ENCODE data around the gene WASF3. TPM values are rescaled to one million over a fixed set of nuclear protein-coding genes. Genes with fewer than 3 reads are reported as not detected.
A peak's percentile ranks its signal among the peaks of the same experiment; 100 is the strongest.

The WASF3 gene
- 9.4 and 15.6 TPM in 2 replicates for total RNA-seq

- no peak for DNase-seq (ENCODE audit: extremely low read depth, low read depth, low spot score)
These were observed at the start of gene WASF3 for GRCh38 chr13:26557393-26558073. Gene WASF3, plus strand, starts transcription at chr13:26557683. Its CDS starts 84,588 bp downstream, at chr13:26642271.

GRCh38 chr13:26508885-26509284 is 48.6 kb upstream of the WASF3 start:
- no peak for DNase-seq (ENCODE audit: extremely low read depth, low read depth, low spot score)

- DNase-seq (ENCODE audit: extremely low read depth, low read depth, low spot score), result no peak
These were observed 48.0 kb upstream of the WASF3 start for GRCh38 chr13:26509491-26509890.

- DNase-seq (ENCODE audit: extremely low read depth, low read depth, low spot score), result no peak
These were observed 43.6 kb upstream of the WASF3 start for GRCh38 chr13:26513931-26514330.

- DNase-seq (ENCODE audit: extremely low read depth, low read depth, low spot score), result no peak
These were observed 41.8 kb upstream of the WASF3 start for GRCh38 chr13:26515721-26516120.

GRCh38 chr13:26517936-26518335 is 39.5 kb upstream of the WASF3 start:
- DNase-seq (ENCODE audit: extremely low read depth, low read depth, low spot score), result no peak

GRCh38 chr13:26518451-26518959 is 39.0 kb upstream of the WASF3 start:
- no peak for DNase-seq (ENCODE audit: extremely low read depth, low read depth, low spot score)

GRCh38 chr13:26522571-26522970 is 34.9 kb upstream of the WASF3 start:
- no peak for DNase-seq (ENCODE audit: extremely low read depth, low read depth, low spot score)

- DNase-seq (ENCODE audit: extremely low read depth, low read depth, low spot score), result no peak
These were observed 34.5 kb upstream of the WASF3 start for GRCh38 chr13:26523007-26523406.

GRCh38 chr13:26525528-26525927 is 32.0 kb upstream of the WASF3 start:
- DNase-seq (ENCODE audit: extremely low read depth, low read depth, low spot score), result no peak

GRCh38 chr13:26526702-26527216 is 30.7 kb upstream of the WASF3 start:
- no peak for DNase-seq (ENCODE audit: extremely low read depth, low read depth, low spot score)

- DNase-seq (ENCODE audit: extremely low read depth, low read depth, low spot score), result no peak
These were observed 29.0 kb upstream of the WASF3 start for GRCh38 chr13:26528527-26528926.

- peak; percentile 4 for DNase-seq (ENCODE audit: extremely low read depth, low read depth, low spot score)
These were observed 28.0 kb upstream of the WASF3 start for GRCh38 chr13:26529441-26529840.

GRCh38 chr13:26531742-26532141 is 25.7 kb upstream of the WASF3 start:
- DNase-seq (ENCODE audit: extremely low read depth, low read depth, low spot score), result no peak

GRCh38 chr13:26534036-26534726 is 23.3 kb upstream of the WASF3 start:
- DNase-seq (ENCODE audit: extremely low read depth, low read depth, low spot score), result no peak

GRCh38 chr13:26538363-26539317 is 18.8 kb upstream of the WASF3 start:
- DNase-seq (ENCODE audit: extremely low read depth, low read depth, low spot score), result no peak

GRCh38 chr13:26539738-26540292 is 17.7 kb upstream of the WASF3 start:
- no peak for DNase-seq (ENCODE audit: extremely low read depth, low read depth, low spot score)

GRCh38 chr13:26540334-26540733 is 17.1 kb upstream of the WASF3 start:
- no peak for DNase-seq (ENCODE audit: extremely low read depth, low read depth, low spot score)

GRCh38 chr13:26541041-26541440 is 16.4 kb upstream of the WASF3 start:
- DNase-seq (ENCODE audit: extremely low read depth, low read depth, low spot score), result no peak

Measured in glomerular endothelial cell (primary cell).